CD4-positive, alpha-beta T cell treated with Interleukin-15 for 1 hour (primary cell): ENCODE results near the gene ADGRG7.

Source experiments
- DNase-seq: peaks from one replicate; pipeline ENCODE4 v3.0.0-alpha.2; 2020

The ADGRG7 gene

DNA sequence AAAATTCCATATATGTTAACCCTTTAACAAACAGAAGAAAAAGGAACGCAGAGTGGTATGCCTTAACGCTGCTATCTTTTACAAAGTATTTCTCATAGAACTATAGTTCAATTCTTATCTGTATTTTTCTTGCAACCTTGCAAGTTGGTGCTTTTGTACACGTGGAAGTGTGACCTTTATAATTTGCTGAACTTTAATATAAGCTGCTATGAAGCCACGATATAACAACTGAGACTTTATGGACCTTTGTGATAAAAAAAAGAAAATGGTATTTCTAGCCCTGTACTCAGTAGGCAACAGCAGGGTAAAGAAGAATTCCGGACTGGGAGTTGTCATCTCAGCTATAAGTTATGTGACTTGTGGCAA lies 93.6 kb downstream of the ADGRG7 start:
- DNase-seq = no peak

DNA sequence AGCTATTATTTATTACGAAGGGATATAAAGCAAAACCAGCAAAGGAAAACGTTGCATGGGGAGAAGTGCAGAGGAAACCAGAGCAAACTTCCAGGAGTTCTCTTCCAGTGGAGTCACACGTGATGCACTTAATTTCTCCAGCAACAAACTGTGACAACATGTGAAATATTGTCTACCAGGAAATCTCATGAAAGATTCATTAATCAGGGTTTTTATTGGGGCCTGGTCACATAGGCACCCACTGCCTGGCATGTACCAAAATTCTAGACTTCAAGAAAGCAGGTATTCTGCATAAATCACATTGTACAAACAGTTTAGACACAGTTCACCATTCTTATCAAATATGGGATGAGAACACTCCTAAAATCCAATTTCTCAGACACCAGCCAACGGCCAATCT lies 94.5 kb downstream of the ADGRG7 start:
- DNase-seq = no peak

GRCh38 chr3:100706365-100706764 lies 97.0 kb downstream of the ADGRG7 start:
- no peak for DNase-seq

DNA sequence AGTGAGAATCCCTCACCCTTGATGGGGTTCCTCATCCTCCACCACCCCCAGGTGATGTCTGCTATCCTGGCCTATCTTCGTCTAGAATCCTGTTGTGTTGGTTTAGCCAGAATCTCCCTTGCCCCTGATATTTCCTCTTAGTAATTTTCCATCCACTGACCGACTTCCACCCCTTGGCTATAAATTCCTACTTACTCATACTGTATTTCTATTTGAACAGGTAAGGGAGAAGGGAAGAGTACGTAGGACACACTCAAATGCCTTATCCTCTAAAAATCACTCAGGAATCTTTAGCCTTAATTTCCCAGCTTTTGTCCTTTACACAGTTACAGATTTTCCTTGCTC lies 99.2 kb downstream of the ADGRG7 start:
- DNase-seq = no peak

- peak; percentile 99 for DNase-seq
Observed at GRCh38 chr3:100708989-100709841, 99.8 kb downstream of the ADGRG7 start, which contains the start of gene TFG. TSS of gene TFG (plus strand) at chr3:100709494. CDS start at chr3:100713686, 4,192 bp downstream.

GRCh38 chr3:100709842-100710260 lies 100.5 kb downstream of the ADGRG7 start:
- DNase-seq = peak; percentile 35

DNA sequence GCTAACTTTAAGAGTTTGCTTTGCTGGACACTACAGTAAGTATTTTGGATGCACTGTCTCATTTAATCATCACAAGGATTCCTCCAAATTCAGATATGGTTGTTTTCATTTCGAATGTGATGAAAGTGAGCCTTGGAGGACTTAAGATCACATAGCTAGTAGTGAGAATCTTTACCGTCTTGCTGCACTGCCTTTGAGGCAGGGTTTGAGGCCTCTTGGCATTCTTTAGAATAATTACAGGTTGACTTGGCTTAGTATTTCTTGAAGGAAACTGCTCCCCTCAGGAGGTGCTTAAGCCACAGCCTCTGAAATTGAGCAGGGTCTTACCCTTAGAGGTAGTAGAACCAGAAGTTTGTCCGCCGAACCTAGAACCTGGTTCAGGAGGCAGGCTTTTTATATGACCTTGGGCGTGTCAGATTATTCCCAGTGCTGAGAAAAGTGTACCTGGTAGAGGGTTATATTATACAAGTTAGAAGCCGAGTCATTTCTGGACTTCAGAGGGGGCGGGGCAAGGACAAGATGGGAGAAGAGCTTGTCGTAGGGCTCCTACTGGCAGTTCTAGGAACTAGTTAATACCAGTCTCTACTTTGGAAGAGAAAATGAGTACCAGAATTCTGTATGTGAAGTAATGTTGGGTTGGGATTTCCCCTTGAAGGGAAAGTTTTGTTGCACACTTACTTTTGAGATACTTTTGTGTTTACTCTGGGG lies 101.0 kb downstream of the ADGRG7 start:
- DNase-seq = peak; percentile 59

- DNase-seq = no peak
Observed at GRCh38 chr3:100715176-100715575, 105.8 kb downstream of the ADGRG7 start.

DNA sequence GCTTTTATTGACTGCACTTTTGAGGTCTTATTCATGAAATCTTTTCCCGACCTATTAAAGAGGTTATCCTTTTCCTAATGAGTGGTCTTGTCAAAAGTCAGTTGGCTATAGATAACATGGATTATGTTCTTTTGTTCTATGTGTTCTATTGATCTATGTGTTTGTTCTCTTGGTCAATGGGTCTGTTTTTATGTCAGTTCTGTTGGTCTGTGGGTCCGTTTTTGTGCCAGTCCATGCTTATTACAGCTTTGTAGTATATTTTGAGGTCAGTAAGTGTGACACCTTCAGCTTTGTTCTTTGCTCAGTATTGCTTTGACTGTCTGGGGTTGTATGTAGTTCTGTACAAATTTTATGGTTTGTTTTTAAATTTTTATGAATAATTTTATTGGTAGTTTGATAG lies 107.7 kb downstream of the ADGRG7 start:
- DNase-seq = no peak

GRCh38 chr3:100717637-100718487 lies 108.5 kb downstream of the ADGRG7 start:
- no peak for DNase-seq

DNA sequence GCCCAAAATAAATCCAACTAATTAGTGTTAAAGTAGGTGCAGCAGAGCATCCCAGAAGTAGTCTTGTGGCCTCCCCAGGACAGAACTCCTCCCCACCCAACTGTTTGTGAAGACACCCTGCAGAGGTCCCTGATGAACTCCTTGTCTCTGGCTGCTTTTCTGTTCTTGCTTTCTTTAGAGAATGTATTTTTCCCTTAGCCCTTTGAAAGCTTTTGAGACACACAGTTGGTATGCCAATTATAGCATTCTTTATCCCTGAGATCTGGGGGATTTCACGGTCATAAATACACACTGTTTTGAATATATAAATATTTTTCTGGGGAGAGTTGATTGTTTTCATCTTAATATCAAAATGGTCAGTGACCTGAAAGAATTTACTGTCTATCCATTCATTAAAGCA lies 109.7 kb downstream of the ADGRG7 start:
- no peak for DNase-seq

DNA sequence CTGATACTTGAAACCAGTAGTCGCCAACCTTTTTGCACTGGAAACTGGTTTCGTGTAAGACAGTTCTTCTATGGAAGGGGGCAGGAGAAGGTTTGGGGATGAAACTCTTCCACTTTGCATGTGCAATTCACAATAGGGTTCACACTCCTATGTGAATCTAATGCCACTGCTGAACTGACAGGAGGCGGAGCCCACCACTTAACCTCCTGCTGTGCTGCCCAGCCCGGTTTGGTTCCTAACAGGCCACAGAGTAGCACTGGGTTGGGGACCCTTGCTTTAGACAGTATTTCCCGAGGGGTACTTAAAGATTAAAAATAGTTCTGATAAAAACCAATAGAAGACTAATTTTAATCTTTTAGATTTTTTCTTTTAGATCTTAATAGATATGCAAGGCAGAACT lies 111.0 kb downstream of the ADGRG7 start:
- DNase-seq = no peak

GRCh38 chr3:100725935-100726513 lies 116.6 kb downstream of the ADGRG7 start:
- no peak for DNase-seq

DNA sequence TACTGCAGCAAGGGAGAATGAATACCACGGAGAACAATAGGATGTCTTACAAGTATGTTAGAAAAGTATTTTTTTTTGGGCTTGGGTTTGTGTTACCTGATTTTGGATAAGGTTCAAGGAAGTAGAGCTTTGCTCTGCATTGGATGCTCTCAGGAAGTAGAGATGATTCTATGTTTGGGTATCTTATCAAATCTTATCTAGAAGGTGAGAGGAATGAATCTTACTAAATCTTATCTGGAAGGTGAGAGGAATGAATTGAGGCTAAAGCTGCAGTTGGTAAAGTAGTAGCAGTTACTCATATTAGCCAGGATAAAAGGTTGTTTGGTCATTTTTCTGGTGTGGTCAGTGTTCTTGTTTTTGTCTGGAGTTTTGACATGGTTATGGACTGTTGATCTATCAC lies 117.3 kb downstream of the ADGRG7 start:
- DNase-seq = no peak

DNA sequence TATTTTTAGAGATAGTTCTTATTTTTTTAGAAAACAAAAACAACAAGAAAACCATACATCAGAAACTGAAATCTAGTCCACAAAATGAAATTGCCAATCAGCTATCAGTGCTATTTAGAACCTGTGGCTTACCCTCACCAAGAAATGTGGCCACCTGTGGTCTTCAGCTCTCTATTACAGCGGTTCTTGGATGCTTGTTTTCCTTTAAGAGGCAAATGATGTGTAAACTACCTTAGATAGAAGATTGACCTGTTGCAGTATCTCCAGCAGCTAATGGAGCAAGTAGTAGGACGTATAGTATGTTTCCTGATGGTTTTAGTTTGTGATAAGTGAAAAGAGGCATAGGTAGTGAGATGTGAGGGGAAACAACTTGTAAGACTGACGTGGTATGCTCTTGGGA lies 121.1 kb downstream of the ADGRG7 start:
- DNase-seq = no peak

- DNase-seq = no peak
Observed at GRCh38 chr3:100732435-100732834, 123.0 kb downstream of the ADGRG7 start.

- DNase-seq = no peak
Observed at GRCh38 chr3:100737334-100737733, 127.9 kb downstream of the ADGRG7 start.

GRCh38 chr3:100740207-100740606 lies 130.8 kb downstream of the ADGRG7 start:
- DNase-seq = no peak

DNA sequence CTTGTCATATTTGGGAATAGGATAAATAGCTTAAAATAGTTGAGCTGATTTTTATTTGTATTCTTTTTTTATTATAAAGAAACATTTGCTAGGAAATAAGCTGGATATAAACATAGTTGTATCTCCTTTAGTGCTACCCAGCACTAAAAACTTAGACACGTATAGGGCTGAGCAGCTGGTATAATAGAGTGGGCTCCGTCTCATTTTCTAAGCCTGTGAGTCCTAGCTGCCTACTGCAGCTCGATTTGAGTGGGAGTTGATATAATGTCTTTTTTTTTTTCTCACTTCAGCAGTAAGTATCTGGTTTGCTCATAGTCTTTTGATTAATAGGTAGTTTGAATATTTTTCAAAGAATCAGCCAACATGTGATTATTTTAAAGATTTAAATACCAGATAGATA lies 134.1 kb downstream of the ADGRG7 start:
- DNase-seq = no peak

DNA sequence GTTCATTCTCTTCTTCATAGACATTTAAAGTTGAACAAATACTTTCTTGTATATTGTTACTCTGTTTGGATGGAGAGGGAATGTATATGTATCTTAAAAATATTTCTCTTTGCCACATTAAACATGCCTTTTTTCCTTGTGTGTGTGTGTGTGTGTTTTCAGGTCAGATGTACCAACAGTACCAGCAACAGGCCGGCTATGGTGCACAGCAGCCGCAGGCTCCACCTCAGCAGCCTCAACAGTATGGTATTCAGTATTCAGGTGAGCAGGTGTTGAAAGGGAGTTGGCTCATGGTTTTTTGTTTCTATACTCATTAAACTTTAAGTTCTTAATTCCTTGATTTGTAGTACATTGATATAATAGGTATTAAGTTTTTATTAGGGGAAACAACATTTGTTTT lies 135.3 kb downstream of the ADGRG7 start:
- no peak for DNase-seq
